NCI-H2081 treated with DMSO at 0.1 percent for 48 hours (cell line): Measurements from ENCODE around the gene KLHDC8A.
"Not testable (repeated sequence)": the region's sequence is repeated elsewhere in the genome, so short reads cannot be mapped to it uniquely, and the experiment has no call there.

Experiments
- DNase-seq: peaks from one replicate; lab custom pipeline; 2025; lab: John Stamatoyannopoulos, UW

KLHDC8A gene

GRCh38 chr1:205371871-205372660, 15.3 kb upstream of the KLHDC8A start:
- no peak for DNase-seq

DNA sequence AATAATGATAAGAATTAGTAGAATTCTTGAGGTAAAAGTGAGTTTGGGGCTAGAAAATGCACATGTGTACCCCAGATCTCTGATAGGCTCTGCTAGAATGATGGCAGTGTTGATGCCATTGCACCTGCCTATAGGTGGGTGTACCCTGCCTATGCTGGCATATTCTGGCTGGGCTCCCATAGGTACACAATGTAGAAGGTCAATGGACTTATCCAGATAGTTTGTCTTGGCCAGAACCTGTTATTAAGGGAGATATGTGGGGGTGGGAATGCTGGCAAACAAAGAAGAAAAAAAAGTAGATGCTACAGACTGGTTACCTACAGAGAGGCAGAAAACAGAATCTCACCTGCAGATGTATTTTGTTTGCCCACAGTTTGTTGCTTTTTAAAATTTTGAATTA, 14.1 kb upstream of the KLHDC8A start:
- DNase-seq: peak; percentile 81

GRCh38 chr1:205369701-205370123, 13.0 kb upstream of the KLHDC8A start:
- DNase-seq: no peak

DNA sequence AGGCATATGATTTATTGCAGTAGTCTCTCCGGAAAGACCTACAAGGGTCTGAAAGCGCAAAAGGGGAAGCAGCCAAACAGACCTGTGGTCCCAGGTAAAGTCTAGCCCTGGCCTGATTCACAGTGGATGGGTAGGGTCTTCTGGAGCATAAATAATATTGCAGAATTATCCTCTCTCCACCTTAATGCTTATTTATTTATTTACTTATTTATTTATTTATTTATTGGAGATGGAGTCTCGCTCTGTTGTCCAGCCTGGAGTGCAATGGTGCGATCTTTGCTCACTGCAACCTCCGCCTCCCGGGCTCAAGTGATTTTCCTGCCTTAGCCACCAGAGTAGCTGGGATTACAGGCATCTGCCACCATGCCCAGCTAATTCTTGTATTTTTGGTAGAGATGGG, 11.8 kb upstream of the KLHDC8A start:
- no peak for DNase-seq

GRCh38 chr1:205365945-205366463, 9.3 kb upstream of the KLHDC8A start:
- DNase-seq: peak; percentile 60

- DNase-seq: not testable (repeated sequence)
Observed at GRCh38 chr1:205365086-205365485, 8.4 kb upstream of the KLHDC8A start.

- no peak for DNase-seq
Observed at GRCh38 chr1:205360891-205361290, 4.2 kb upstream of the KLHDC8A start.

DNA sequence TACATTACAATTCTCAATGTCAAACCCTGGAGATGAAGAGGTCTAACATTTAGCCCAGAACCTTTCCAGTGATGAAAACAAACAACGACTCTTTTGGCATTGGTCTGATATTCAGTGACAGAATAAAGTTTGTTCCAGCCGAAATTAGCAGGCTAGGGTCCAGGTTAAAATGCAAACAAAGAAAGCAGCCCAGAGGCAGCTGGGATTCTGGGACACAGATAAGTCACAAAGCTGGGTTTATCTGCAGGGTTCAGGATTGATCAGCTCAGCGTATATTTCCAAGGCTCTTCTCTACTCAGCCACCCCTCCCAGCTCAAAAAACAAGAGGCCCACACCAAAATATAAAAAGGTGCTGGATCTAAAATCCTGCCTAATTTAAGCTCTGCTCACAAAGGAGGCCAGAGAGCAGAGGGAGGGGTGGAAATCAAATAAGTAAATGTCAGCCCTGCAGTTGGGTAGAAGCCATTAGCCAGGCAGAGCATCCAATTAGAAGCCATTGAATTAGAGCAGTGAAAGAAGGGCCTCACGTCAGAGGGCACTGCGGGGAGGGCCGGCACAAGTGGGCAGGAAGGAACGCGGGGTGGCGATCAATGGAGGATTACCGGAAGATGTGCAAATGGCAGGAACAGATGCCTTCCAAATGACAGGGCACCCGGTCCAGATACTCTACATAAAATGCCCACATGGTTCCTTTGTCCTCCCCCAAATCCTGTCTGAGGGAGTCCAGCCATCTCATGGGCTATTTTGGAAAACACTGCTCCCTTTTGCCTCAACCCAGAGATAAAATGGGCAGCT, 3.2 kb upstream of the KLHDC8A start:
- no peak for DNase-seq

GRCh38 chr1:205358579-205358978, 1.9 kb upstream of the KLHDC8A start:
- no peak for DNase-seq

- DNase-seq: no peak
Observed at GRCh38 chr1:205357567-205357966, 845 bp upstream of the KLHDC8A start.

DNA sequence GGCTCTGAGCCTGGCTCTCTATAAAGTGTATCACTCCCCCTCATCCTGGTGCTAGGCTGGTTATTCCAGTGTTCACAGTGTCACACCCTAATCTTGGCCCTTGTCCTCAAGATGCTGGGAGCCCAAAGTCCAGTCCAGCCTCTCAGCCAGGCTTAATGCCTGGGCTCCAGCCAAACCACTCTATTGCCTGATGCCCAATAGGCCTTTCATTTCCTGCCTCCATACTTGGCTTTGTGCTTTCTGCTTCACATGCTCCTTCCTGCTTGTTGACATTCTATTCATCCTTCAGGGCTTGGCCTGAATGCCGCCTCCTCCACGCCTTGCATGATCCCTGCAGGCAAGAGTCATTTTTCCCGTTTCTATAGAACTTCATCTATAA, 1.7 kb downstream of the KLHDC8A start:
- no peak for DNase-seq

DNA sequence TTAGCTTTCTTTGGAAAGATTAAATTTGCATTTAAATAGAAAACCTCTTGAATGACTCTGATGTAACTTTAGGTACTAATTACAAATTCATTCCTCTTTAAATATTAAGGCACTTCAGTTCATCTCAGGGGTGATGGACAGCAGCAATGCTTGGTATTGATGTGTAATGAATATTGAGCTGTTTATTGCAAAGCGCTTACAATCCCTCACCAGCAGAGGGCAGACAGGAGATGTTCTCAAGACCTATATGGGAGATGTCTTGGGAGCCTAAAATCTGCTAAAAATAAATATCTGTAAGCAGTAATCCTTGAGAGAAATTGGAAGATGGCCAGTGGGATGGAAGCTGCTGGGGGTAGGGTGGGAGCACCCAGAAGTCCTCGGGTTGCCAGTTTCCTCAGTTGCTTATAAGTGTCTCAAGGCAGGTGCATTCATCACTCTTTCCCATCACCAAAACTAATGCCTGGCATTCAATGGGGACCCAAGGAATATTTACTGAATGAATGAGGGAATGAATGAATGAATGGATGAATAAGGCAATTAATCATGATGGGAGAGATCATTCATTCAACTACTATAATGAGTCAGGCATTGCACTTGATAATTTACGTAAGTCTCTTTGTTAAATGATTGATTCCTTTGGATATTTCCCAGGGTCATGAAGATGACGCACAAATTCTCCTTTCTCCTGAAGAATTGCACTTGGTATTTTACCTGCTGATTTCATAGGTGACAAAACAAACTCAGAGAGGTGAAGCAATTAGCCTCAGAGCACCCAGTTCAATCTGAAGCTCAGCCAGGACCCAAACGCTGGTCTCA, 2.3 kb downstream of the KLHDC8A start:
- DNase-seq: no peak

GRCh38 chr1:205353612-205354011, 3.1 kb downstream of the KLHDC8A start:
- DNase-seq: no peak

GRCh38 chr1:205353191-205353590, 3.5 kb downstream of the KLHDC8A start:
- DNase-seq: no peak

DNA sequence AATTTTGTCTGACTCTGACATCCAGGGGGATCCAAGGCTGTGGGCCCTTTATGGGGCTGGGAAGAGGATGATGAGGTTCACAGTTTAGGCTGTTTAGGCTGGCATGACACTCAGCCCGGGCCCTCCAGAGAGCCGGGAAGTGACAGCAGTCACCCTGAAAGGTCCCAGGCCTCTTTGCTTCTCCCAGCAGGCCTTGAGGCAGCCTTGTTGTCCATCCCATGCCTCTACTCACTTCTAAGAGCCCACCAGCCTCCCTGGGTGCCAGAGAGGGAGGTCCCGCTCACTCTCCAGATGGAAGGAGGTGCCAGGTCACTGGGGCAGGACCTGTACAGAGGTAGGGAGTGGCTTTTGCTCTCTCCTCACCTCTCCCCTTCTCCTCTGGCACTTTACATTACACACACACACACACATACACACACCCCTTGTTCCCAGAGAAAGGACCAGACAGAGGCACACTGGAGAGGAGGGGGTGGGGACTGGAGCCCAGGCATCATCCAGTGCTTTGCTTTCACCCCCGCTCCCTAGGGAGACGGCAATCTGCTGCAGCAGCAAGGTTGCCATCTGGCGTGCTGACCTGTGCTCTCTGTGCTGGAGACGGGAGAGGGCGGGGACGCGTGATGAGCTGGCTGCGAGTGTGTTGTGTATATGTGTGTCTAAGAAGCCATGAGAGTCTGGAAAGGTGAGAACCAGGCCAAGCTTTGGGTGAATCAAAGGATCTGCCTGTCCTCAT, 4.6 kb downstream of the KLHDC8A start:
- DNase-seq: no peak

- no peak for DNase-seq
Observed at GRCh38 chr1:205350691-205351141, 6.0 kb downstream of the KLHDC8A start.

DNA sequence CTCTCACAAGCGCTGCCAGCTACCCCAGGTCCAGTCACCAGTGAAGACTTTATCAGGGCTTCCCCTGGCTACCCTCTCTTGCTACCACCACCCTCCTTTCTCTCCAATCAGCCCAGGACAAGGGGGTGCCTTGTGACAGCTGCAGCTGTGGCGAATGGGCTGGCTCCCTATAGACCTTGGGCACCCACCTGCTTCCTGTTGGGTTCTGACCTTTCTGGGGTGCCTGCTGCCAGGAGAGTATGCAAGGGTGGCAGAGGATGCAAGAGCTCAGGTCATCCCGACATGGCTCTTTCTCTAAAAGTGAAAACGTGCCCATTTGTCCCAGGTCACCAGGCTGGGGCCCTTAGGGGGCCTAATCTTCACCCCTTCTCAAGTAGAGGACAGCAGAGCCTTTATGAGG, 6.6 kb downstream of the KLHDC8A start:
- DNase-seq: no peak

DNA sequence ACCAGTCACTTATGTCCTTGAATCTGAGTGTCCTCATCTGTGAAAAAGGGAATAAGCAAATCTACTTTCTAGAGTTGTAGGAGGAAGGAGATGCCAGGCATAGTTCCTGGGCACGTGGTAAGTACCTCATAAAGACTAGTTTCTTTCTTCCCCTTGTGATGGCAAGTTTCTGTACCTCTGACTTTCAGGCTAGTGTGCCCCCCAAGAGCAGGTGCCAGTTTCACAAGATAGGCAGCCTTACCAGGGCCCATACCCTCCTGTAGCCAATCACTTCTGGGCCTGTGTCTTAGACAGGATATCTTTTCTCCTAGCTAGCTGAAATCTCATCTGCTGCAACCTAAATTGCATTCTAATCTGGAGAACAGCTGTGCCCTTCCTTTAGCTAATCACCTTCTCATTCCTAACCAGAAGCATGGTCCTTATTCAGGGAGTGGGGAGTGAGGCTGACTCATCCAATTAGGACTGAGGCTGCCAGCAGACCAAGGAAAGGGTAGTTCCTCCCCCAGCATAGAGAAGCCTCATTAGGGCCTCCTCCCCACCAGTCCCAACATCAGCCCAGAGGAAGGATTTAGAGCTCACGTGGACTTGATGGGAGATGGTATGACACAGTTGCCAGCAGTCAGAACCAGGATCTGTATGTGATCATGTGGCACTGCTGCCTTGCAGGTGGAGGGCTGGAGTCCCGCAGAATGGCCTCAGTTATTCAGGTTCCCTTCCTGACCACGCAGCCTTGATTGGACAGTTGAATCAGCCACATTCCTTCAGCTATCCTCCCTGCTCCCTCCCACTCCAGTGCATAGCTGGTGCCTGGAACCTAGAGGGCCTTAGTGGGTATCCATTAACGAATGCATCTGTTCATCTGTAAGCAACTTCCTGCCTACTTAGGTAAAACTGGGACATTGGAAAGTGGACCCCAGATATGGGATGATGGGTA, 7.9 kb downstream of the KLHDC8A start:
- no peak for DNase-seq

- no peak for DNase-seq
Observed at GRCh38 chr1:205346956-205347574, 9.7 kb downstream of the KLHDC8A start.

DNA sequence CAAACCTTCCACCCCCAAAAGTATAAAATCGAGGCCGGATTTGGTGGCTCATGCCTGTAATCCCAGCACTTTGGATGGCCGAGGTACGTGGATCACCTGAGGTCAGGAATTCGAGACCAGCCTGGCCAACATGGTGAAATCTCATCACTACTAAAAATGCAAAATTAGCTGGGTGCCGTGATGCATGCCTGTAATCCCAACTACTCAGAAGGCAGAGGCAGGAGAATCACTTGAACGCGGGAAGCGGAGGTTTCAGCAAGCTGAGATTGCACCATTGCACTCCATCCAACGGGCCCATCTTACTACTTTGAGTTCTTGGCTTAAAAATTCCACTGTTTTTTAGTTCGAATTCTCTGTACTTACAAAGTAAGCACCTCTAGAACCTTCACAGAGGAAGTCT, 11.0 kb downstream of the KLHDC8A start:
- DNase-seq: no peak
